Endothelial cell of umbilical vein (primary cell): ENCODE measurements around the gene USP7. TPM values are rescaled to one million over a fixed set of nuclear protein-coding genes. Genes with fewer than 3 reads are reported as not detected.

ENCODE experiments used
- BruUV-seq: library from RNA; stranded (reverse); fragments of 400-500 nt; replicated peaks from 2 replicates; lab custom pipeline; 2021; lab: Mats Ljungman, UMichigan
- CTCF ChIA-PET: fragments of 300-600, 350-600 bp; sonication (Branson Sonifier 250); formaldehyde crosslinking; loops from one replicate; lab custom pipeline; 2021; ENCODE audit warnings: antibody characterized with exemption, inconsistent platforms; lab: Charles Lee
- POLR2A ChIA-PET: fragments of 300-600, 350-600 bp; sonication (Branson Sonifier 250); formaldehyde crosslinking; loops from one replicate; lab custom pipeline; 2021; ENCODE audit warnings: antibody characterized with exemption, inconsistent platforms; lab: Charles Lee
- DNase-seq: peaks from one replicate; pipeline ENCODE4 v3.0.0-alpha.2; 2011; ENCODE audit warnings: low read depth, low spot score
- FAIRE-seq: peaks from 2 replicates; lab custom pipeline; 2011; peaks lifted over from hg19 to GRCh38; lab: Jason Lieb, UNC
- H2AFZ ChIP-seq: 2 replicates; pipeline ENCODE4 v1.6.0; 2012; ENCODE audit warnings: low read depth, low read length, control low read depth, inconsistent platforms
- H3K27ac ChIP-seq: 2 replicates; pipeline ENCODE4 v1.5.1; 2011; ENCODE audit warnings: low read depth, mild to moderate bottlenecking, control low read depth, low read length, moderate library complexity; ENCODE audit not compliant: insufficient read depth
- H3K27me3 ChIP-seq, 2 experiments: 2 replicates each; pipeline versions ENCODE4 v1.6.0 to v1.6.1; 2011; ENCODE audit warnings: low read length in 2 of 2, mixed read lengths in 1 of 2; ENCODE audit not compliant: control insufficient read depth in 2 of 2, insufficient read depth in 2 of 2
- H3K36me3 ChIP-seq, 2 experiments: 2 replicates in 1 of 2; 3 replicates in 1 of 2; pipeline ENCODE4 v1.5.1; 2011; ENCODE audit warnings: low read length in 2 of 2, mild to moderate bottlenecking in 1 of 2, moderate library complexity in 1 of 2; ENCODE audit not compliant: control insufficient read depth in 2 of 2, insufficient read depth in 2 of 2; ENCODE audit errors: extremely low read depth in 1 of 2
- H3K4me1 ChIP-seq: 3 replicates; pipeline ENCODE4 v1.5.1; 2011; ENCODE audit warnings: mild to moderate bottlenecking, low read length; ENCODE audit not compliant: control insufficient read depth, insufficient read depth; ENCODE audit errors: extremely low read depth
- H3K4me2 ChIP-seq: 2 replicates; pipeline ENCODE4 v1.6.1; 2011; ENCODE audit warnings: low read length, control low read depth, mixed read lengths; ENCODE audit not compliant: insufficient read depth
- H3K4me3 ChIP-seq, 3 experiments: fragments of 200-600 bp in 1 of 3; sonication (generic), shearing (Covaris generic) in 1 of 3; replicated peaks in 1 of 3; 2 replicates each; pipeline ENCODE4 v1.5.1; 2011 to 2016; ENCODE audit warnings: control low read depth in 3 of 3, low read length in 3 of 3, mild to moderate bottlenecking in 2 of 3, inconsistent platforms in 1 of 3, low read depth in 1 of 3, moderate library complexity in 1 of 3; ENCODE audit not compliant: insufficient read depth in 1 of 3
- H3K79me2 ChIP-seq: 2 replicates; pipeline ENCODE4 v1.6.0; 2012; ENCODE audit warnings: low read length, inconsistent platforms; ENCODE audit not compliant: control insufficient read depth, insufficient read depth
- H3K9ac ChIP-seq: replicated peaks from 2 replicates; pipeline ENCODE3; 2011; ENCODE audit warnings: low read length, control low read depth; ENCODE audit not compliant: insufficient read depth; ENCODE audit errors: extremely low read depth
- H3K9me1 ChIP-seq: replicated peaks from 3 replicates; pipeline ENCODE4 v1.6.0; 2011; ENCODE audit warnings: mild to moderate bottlenecking, low read length; ENCODE audit not compliant: control insufficient read depth, insufficient read depth; ENCODE audit errors: extremely low read depth
- H3K9me3 ChIP-seq: replicated peaks from 2 replicates; pipeline ENCODE4 v1.5.1; 2012; ENCODE audit warnings: low read length, inconsistent platforms; ENCODE audit not compliant: control insufficient read depth, insufficient read depth
- H4K20me1 ChIP-seq: replicated peaks from 2 replicates; pipeline ENCODE3; 2011; ENCODE audit warnings: mild to moderate bottlenecking, low read length; ENCODE audit not compliant: control insufficient read depth, insufficient read depth; ENCODE audit errors: extremely low read depth
- EZH2 ChIP-seq: IDR thresholded peaks from 2 replicates; pipeline ENCODE4 v1.6.1; 2012; ENCODE audit warnings: borderline replicate concordance, low read depth, mild to moderate bottlenecking, moderate library complexity, low read length, inconsistent platforms; ENCODE audit not compliant: severe bottlenecking
- FOS ChIP-seq: IDR thresholded peaks from 2 replicates; pipeline ENCODE4 v1.6.1; 2011; ENCODE audit warnings: mild to moderate bottlenecking, low read length, moderate library complexity, borderline replicate concordance; ENCODE audit not compliant: insufficient read depth
- GATA2 ChIP-seq: IDR thresholded peaks from 2 replicates; pipeline ENCODE4 v1.7.0; 2011; ENCODE audit warnings: low read depth, mild to moderate bottlenecking, moderate library complexity, mixed read lengths, low read length; ENCODE audit not compliant: insufficient read length, insufficient read depth
- JUN ChIP-seq: IDR thresholded peaks from 2 replicates; pipeline ENCODE4 v1.6.1; 2011; ENCODE audit warnings: borderline replicate concordance, low read depth; ENCODE audit not compliant: insufficient read length, insufficient read depth
- MYC ChIP-seq: IDR thresholded peaks from one replicate; pipeline ENCODE4 v1.6.1; 2011; ENCODE audit warnings: mild to moderate bottlenecking, low read depth, low read length
- POLR2A ChIP-seq: IDR thresholded peaks from 2 replicates; pipeline ENCODE4 v1.6.1; 2012; ENCODE audit warnings: low read depth, mild to moderate bottlenecking, control low read depth, low read length
- POLR2AphosphoS5 ChIP-seq: IDR thresholded peaks from 2 replicates; pipeline ENCODE4 v1.6.1; 2012; ENCODE audit warnings: low read depth, mild to moderate bottlenecking, control low read depth, low read length, moderate library complexity; ENCODE audit not compliant: insufficient read depth
- dilution Hi-C: fragments of 300-500 bp; cut with MboI; formaldehyde crosslinking; loops from one replicate; pipeline ENCODE4 v1.15.0; 2019; ENCODE audit warnings: low sequenced_read_pairs; ENCODE audit not compliant: extremely low pct_ligation_motif_present
- intact Hi-C: fragments of 100-400 bp; cut with micrococcal nuclease; formaldehyde crosslinking; loops from one replicate; pipeline ENCODE4 v1.10.0; 2022
- polyA plus RNA-seq, 4 experiments: library from polyadenylated mRNA; depleted of rRNA in 3 of 4; stranded (reverse) in 3 of 4; unstranded in 1 of 4; fragments of >200 nt; gene quantifications; 2 replicates each; pipeline versions ENCODE4 v1.2.1 to v1.2.3, GENCODE V29; 2011 to 2012; ENCODE audit warnings: missing spikeins in 1 of 4
- total RNA-seq: library from RNA; stranded (reverse); gene quantifications from 2 replicates; pipeline ENCODE4 v1.2.3, GENCODE V29; 2021
- TF ChIP-seq, protein P1 (sequence below), 2 donors: IDR thresholded peaks; 1 replicate in 1 of 2; 2 replicates in 1 of 2; pipeline ENCODE4 v1.5.1; 2011; ENCODE audit warnings: low read length in 2 of 2, mild to moderate bottlenecking in 2 of 2, moderate library complexity in 2 of 2, control low read depth in 1 of 2, inconsistent platforms in 1 of 2, low read depth in 1 of 2; ENCODE audit not compliant: insufficient read depth in 1 of 2; ENCODE audit errors: extremely low read depth in 1 of 2
- TF ChIP-seq, protein P2 (sequence below): IDR thresholded peaks from 2 replicates; pipeline ENCODE4 v1.6.1; 2011; ENCODE audit not compliant: insufficient read depth, insufficient read length

USP7 gene
- total and polyA plus RNA-seq, 2 donors (not counting 3 experiments of a cell fraction or from before 2014, with no cell fraction given), result 17.7 to 130 TPM

DNA sequence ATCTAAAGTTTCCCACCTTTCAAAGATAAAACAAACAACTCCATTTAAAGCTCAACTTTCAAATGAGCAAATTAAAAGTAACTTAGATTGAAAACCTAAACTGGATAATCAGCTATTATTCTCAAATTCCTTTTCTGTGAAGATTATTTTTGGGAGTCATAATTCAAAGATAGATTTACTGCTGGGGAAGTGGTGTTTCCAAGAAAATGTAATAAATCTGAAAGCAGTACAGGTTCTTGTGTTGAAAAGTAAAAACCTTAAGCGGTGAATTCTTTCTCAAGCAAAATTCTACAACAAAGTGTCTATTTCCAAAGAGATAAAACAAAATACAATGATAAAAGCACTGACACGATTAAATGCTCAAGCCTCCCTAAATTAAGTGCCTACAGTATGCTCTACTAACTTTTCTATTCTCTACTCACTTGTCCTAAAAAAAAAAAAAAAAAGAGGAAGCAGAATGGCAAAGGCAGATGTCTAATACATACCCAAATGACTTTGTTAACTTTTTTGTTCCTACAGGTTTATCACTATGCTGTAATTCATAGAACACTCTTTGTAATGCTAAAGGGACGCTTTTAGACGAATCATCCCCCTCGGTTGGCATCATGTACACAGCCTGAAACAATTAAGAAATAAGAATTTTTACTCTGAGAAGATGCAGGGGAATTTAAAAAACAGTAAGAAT, 47.0 kb downstream of the USP7 start:
- intact Hi-C loops (no loop called here), dilution Hi-C loops (no loop called here)
- Histone ChIP-seq H4K20me1 (peaks cover 2% of the 10 kb centered on the region), H3K27me3 (no peaks in the 10 kb centered on the region), H2AFZ (no peak overlapping the region), H3K4me1 (no peaks in the 10 kb centered on the region), H3K4me3 (no peak overlapping the region), H3K9ac (no peak overlapping the region), H3K79me2 (peaks cover 20% of the 10 kb centered on the region), H3K9me1 (no peaks in the 10 kb centered on the region), H3K4me2 (no peak overlapping the region), H3K36me3 (peaks cover 22 to 34% of the 10 kb centered on the region in 2 experiments), H3K9me3 (no peaks in the 10 kb centered on the region), H3K27ac (no peak overlapping the region)
- TF ChIP-seq, protein P1, sequence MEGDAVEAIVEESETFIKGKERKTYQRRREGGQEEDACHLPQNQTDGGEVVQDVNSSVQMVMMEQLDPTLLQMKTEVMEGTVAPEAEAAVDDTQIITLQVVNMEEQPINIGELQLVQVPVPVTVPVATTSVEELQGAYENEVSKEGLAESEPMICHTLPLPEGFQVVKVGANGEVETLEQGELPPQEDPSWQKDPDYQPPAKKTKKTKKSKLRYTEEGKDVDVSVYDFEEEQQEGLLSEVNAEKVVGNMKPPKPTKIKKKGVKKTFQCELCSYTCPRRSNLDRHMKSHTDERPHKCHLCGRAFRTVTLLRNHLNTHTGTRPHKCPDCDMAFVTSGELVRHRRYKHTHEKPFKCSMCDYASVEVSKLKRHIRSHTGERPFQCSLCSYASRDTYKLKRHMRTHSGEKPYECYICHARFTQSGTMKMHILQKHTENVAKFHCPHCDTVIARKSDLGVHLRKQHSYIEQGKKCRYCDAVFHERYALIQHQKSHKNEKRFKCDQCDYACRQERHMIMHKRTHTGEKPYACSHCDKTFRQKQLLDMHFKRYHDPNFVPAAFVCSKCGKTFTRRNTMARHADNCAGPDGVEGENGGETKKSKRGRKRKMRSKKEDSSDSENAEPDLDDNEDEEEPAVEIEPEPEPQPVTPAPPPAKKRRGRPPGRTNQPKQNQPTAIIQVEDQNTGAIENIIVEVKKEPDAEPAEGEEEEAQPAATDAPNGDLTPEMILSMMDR (IDR thresholded peaks at IDR 0.05; ENCODE audit: extremely low read depth in 1 of 2, insufficient read depth in 1 of 2, low read depth in 1 of 2, low read length in 2 of 2), result no peak
- TF ChIP-seq POLR2A (no peak), MYC (no peak), EZH2 (no peak), GATA2 (no peak), JUN (no peak), FOS (no peak), POLR2AphosphoS5 (no peak)
- TF ChIP-seq, protein P2, sequence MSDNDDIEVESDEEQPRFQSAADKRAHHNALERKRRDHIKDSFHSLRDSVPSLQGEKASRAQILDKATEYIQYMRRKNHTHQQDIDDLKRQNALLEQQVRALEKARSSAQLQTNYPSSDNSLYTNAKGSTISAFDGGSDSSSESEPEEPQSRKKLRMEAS, result no peak
- POLR2A ChIA-PET, result no interaction called here
- no peak for FAIRE-seq
- no peak for DNase-seq
- CTCF ChIA-PET, result interaction anchor here (0.7 to 1.3 kb wide), 2 partner anchors 16 to 92 kb away, joined by 3 to 5 read pairs; no protein-coding TSS in a partner anchor
- BruUV-seq, result no TSS peak
